PFSK-1 (cell line): ENCODE data around the gene POLR2I.

ENCODE experiments used
- FOXP2 ChIP-seq: optimal IDR thresholded peaks from 2 replicates; pipeline ENCODE3; 2011; ENCODE audit warnings: borderline replicate concordance, control low read depth, inconsistent platforms; ENCODE audit not compliant: insufficient read depth; ENCODE audit errors: extremely low read length, extremely low read depth
- POLR2AphosphoS5 ChIP-seq: IDR thresholded peaks from 2 replicates; pipeline ENCODE4 v1.6.1; 2012; ENCODE audit warnings: low read depth, mild to moderate bottlenecking, control low read depth, low read length, moderate library complexity
- TF ChIP-seq, protein P1 (sequence below), 2 experiments: IDR thresholded peaks; 2 replicates each; pipeline versions ENCODE4 v1.6.1 to v1.8.0; 2011 to 2012; ENCODE audit warnings: low read depth in 2 of 2, low read length in 2 of 2, control low read depth in 1 of 2, inconsistent platforms in 1 of 2, mild to moderate bottlenecking in 1 of 2, moderate library complexity in 1 of 2; ENCODE audit not compliant: insufficient read depth in 1 of 2

DNA sequence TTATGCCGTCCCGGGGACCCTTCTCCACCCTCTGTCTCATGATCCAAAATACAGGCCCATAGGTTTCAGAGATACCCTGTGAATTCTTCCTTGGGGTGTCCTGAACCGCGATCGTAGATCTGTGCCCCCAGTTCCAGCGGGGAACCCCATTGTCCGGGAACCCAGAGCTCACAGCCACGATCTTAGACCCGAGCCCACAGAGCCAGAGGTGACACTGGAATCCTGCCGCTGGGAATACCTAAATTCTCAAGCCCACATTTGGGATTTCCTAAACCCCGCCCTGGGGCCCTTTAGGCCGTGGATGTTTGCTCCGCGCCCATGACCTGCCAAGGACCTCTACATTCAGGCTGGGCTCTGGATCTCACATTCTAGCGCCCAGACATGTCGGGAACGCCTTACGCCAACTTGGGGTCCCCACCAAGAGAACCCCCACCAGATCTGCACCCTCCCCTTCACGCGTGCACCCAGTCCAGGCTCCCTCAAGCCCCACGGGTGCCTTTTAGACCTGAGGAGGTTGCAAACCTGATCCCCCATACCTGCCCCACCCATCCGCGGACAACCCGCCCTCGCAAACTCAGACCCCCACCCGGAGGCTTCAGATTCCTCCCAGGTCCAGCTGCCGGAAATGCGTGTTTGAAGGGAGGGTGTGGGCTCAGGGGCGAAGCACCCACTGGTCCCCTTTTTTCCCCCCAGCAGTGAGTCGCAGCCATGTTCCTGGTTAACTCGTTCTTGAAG is 25.8 kb upstream of the POLR2I start:
- TF ChIP-seq, protein P1, sequence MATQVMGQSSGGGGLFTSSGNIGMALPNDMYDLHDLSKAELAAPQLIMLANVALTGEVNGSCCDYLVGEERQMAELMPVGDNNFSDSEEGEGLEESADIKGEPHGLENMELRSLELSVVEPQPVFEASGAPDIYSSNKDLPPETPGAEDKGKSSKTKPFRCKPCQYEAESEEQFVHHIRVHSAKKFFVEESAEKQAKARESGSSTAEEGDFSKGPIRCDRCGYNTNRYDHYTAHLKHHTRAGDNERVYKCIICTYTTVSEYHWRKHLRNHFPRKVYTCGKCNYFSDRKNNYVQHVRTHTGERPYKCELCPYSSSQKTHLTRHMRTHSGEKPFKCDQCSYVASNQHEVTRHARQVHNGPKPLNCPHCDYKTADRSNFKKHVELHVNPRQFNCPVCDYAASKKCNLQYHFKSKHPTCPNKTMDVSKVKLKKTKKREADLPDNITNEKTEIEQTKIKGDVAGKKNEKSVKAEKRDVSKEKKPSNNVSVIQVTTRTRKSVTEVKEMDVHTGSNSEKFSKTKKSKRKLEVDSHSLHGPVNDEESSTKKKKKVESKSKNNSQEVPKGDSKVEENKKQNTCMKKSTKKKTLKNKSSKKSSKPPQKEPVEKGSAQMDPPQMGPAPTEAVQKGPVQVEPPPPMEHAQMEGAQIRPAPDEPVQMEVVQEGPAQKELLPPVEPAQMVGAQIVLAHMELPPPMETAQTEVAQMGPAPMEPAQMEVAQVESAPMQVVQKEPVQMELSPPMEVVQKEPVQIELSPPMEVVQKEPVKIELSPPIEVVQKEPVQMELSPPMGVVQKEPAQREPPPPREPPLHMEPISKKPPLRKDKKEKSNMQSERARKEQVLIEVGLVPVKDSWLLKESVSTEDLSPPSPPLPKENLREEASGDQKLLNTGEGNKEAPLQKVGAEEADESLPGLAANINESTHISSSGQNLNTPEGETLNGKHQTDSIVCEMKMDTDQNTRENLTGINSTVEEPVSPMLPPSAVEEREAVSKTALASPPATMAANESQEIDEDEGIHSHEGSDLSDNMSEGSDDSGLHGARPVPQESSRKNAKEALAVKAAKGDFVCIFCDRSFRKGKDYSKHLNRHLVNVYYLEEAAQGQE (IDR thresholded peaks at IDR 0.05; ENCODE audit: insufficient read depth in 1 of 2, low read depth in 2 of 2, low read length in 2 of 2) = no peak
- no peak for TF ChIP-seq POLR2AphosphoS5
- TF ChIP-seq FOXP2 = no peak
